Right lobe of liver (tissue), 4 donors: Measurements from ENCODE around the gene KIF3B.

Experiments used
- CTCF ChIP-seq, 4 donors: fragments of 200-600 bp in 3 of 4; fragments of 450-650 bp in 1 of 4; IDR thresholded peaks; one replicate each; pipeline versions ENCODE4 v1.5.1 to v1.8.0; 2016 to 2022; ENCODE audit warnings: antibody characterized with exemption in 4 of 4, mild to moderate bottlenecking in 2 of 4
- POLR2A ChIP-seq: fragments of 450-650 bp; IDR thresholded peaks from one replicate; pipeline ENCODE4 v1.6.1; 2017; ENCODE audit warnings: antibody characterized with exemption, mild to moderate bottlenecking
- donor health status: DM: no; HTN: no; CAD: no.
- donor health status: DM: no; HTN: no; CAD: no.
- donor health status: DM: no; HTN: yes; CAD: no.

DNA sequence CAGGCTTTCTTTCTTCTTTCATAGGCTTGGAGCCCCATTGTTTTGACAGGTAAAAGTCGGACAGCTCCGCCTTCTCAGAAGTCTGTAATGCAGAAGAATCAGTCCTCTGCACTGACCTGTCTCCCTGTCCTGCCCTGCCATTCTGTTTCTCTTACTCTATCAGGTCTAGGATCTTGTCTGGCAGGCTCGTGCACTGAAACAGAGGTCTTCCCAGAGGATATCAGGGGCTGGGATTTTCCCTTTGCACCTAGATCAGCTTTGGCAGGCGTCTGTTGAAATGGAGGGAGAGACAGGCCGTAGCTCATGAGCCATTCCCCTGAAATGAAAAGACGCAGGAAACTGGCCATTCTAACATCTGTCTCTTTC is 25.0 kb downstream of the KIF3B start:
- TF ChIP-seq CTCF (IDR thresholded peaks at IDR 0.05), result no peak
- TF ChIP-seq POLR2A, result no peak
